Epithelial cell of proximal tubule (primary cell): ENCODE results near the gene C18orf32. TPM values are rescaled to one million over a fixed set of nuclear protein-coding genes. Genes with fewer than 3 reads are reported as not detected.
"Not testable (repeated sequence)": the region's sequence is repeated elsewhere in the genome, so short reads cannot be mapped to it uniquely, and the experiment has no call there.

Source experiments
- DNase-seq: peaks from one replicate; pipeline ENCODE4 v3.0.0-alpha.2; 2011; ENCODE audit warnings: low read depth
- H3K4me3 ChIP-seq: 2 replicates; pipeline ENCODE4 v1.5.1; 2011; ENCODE audit warnings: low read depth, mild to moderate bottlenecking, low read length
- CTCF ChIP-seq: conservative IDR thresholded peaks from 2 replicates; pipeline ENCODE4 v1.5.1; 2012; ENCODE audit warnings: low read depth, mild to moderate bottlenecking, low read length
- total RNA-seq: library from RNA; depleted of rRNA; stranded (reverse); fragments of >200 nt; gene quantifications from 2 replicates; pipeline ENCODE4 v1.2.3, GENCODE V29; 2015

Gene C18orf32
- total RNA-seq, 1 donor from 2014 or later, result 59.2 TPM

GRCh38 chr18:49457616-49458015, 29.4 kb downstream of the C18orf32 start:
- no peak for TF ChIP-seq CTCF
- DNase-seq, result no peak
- H3K4me3 ChIP-seq, result no peak overlapping the region

GRCh38 chr18:49456794-49457193, 30.2 kb downstream of the C18orf32 start:
- H3K4me3 ChIP-seq, result no peak overlapping the region
- no peak for TF ChIP-seq CTCF
- DNase-seq, result no peak

- not testable (repeated sequence) for H3K4me3 ChIP-seq, DNase-seq
Observed at GRCh38 chr18:49452534-49452933, 34.5 kb downstream of the C18orf32 start.

- DNase-seq, result no peak
- H3K4me3 ChIP-seq, result no peak overlapping the region
- TF ChIP-seq CTCF, result peak; percentile 60
Observed at GRCh38 chr18:49447810-49448745, 39.0 kb downstream of the C18orf32 start.

- DNase-seq, result no peak
- no peak for TF ChIP-seq CTCF
- H3K4me3 ChIP-seq, result no peak overlapping the region
Observed at GRCh38 chr18:49446481-49446880, 40.6 kb downstream of the C18orf32 start.

GRCh38 chr18:49444581-49444980, 42.5 kb downstream of the C18orf32 start:
- no peak for DNase-seq
- no peak overlapping the region for H3K4me3 ChIP-seq
- no peak for TF ChIP-seq CTCF

- TF ChIP-seq CTCF, result no peak
- no peak for DNase-seq
- H3K4me3 ChIP-seq, result no peak overlapping the region
Observed at GRCh38 chr18:49443837-49444236, 43.2 kb downstream of the C18orf32 start.
